GM20000 (cell line): Measurements from ENCODE around the gene LRATD1.

ENCODE experiments used
- DNase-seq: peaks from one replicate; pipeline ENCODE4 v3.0.0; 2012; ENCODE audit warnings: low spot score
- CTCF ChIP-seq: IDR thresholded peaks from 2 replicates; pipeline ENCODE4 v1.5.1; 2012; ENCODE audit warnings: mild to moderate bottlenecking, control low read depth; ENCODE audit errors: extremely low read depth, missing control alignments

The LRATD1 gene

GRCh38 chr2:14676371-14676770 lies 43.9 kb downstream of the LRATD1 start:
- no peak for TF ChIP-seq CTCF
- no peak for DNase-seq

GRCh38 chr2:14677039-14677438 lies 44.5 kb downstream of the LRATD1 start:
- DNase-seq: no peak
- TF ChIP-seq CTCF: no peak

GRCh38 chr2:14678761-14679160 lies 46.2 kb downstream of the LRATD1 start:
- TF ChIP-seq CTCF: no peak
- DNase-seq: no peak

GRCh38 chr2:14681608-14682007 lies 49.1 kb downstream of the LRATD1 start:
- no peak for TF ChIP-seq CTCF
- no peak for DNase-seq
